ENCODE data around the gene PLXNA4.

PLXNA4 gene

DNA sequence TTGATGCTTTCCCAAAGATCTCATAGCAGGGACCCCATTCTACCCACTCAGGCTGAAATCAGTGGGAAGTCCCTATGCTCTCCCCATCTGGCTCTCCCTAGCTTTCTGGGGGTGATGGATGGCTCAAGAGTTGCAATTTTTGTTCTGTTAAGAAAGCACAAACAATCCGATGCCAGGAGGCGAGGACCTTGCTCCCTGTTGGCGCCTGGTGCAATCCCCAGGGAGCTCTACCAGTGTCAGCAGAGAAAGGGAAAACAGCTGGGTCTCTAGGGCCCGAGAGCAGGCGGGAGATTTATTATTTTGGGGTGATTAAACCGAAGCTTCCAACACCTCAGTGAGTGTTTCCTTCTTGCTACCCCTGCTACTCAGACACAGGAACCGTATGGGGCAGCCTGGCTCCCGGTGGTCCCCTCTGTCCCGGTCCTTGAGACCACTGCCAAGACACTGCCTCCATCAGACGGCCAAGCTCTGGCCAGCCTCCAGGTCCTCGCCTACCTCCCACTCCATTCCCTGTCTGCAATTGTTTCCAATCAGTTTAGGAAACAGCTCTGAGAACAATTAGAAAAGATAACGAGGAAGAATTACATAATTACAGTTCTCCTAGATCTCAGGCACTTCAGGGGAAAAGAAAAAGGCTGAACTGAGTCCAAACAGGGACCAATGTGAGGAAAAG, 147.9 kb downstream of the PLXNA4 start:
- H2AFZ ChIP-seq (ENCODE audit: insufficient read depth, low read length, poor library complexity): no peak overlapping the region
- peaks cover 0 to 3% of the 10 kb centered on the region in 2 experiments for H3K4me1 ChIP-seq (ENCODE audit: control insufficient read depth in 1 of 2, insufficient read depth in 2 of 2, low read length in 2 of 2)
- H3K4me2 ChIP-seq (ENCODE audit: low read length): no peak overlapping the region
- no peak overlapping the region for H2BK12ac ChIP-seq (ENCODE audit: low read length)
- no peak for DNase-seq
- no peak overlapping the region for H3K27ac ChIP-seq (ENCODE audit: low read depth, low read length)
- H3K18ac ChIP-seq (ENCODE audit: low read length): no peak overlapping the region
- H3K4me3 ChIP-seq (ENCODE audit: low read depth, low read length): no peak overlapping the region
- no peak overlapping the region for H3K14ac ChIP-seq (ENCODE audit: low read length)
- H4K8ac ChIP-seq (ENCODE audit: low read depth, low read length): no peak overlapping the region
- no peaks in the 10 kb centered on the region for H3K79me2 ChIP-seq (ENCODE audit: control insufficient read depth, insufficient read depth, low read length, poor library complexity)
- H3K9me3 ChIP-seq (ENCODE audit: insufficient read depth, low read depth, low read length): no peaks in the 10 kb centered on the region
- no CpG with 5 or more reads among the region's 12 CpGs for WGBS (ENCODE audit: extremely low coverage, insufficient coverage, insufficient read length)
- no peak overlapping the region for H4K91ac ChIP-seq (ENCODE audit: low read depth, low read length)
- no peaks in the 10 kb centered on the region for H3K27me3 ChIP-seq (ENCODE audit: insufficient read depth, low read length)
- no peak overlapping the region for H2BK5ac ChIP-seq (ENCODE audit: low read depth, low read length, poor library complexity)
- H3K36me3 ChIP-seq (ENCODE audit: control insufficient read depth in 1 of 2, insufficient read depth in 2 of 2, low read length in 2 of 2): no peaks in the 10 kb centered on the region
- H3K23ac ChIP-seq (ENCODE audit: low read length): no peak overlapping the region
- H2AK5ac ChIP-seq (ENCODE audit: low read length): no peak overlapping the region
- H3K79me1 ChIP-seq (ENCODE audit: low read length): no peaks in the 10 kb centered on the region
- H3K4ac ChIP-seq (ENCODE audit: low read depth, low read length): no peak overlapping the region
- no peak overlapping the region for H3K9ac ChIP-seq (ENCODE audit: low read length)
- H2BK120ac ChIP-seq (ENCODE audit: insufficient read depth, low read length, poor library complexity): no peak overlapping the region
- H4K12ac ChIP-seq (ENCODE audit: low read depth, low read length): no peak overlapping the region

DNA sequence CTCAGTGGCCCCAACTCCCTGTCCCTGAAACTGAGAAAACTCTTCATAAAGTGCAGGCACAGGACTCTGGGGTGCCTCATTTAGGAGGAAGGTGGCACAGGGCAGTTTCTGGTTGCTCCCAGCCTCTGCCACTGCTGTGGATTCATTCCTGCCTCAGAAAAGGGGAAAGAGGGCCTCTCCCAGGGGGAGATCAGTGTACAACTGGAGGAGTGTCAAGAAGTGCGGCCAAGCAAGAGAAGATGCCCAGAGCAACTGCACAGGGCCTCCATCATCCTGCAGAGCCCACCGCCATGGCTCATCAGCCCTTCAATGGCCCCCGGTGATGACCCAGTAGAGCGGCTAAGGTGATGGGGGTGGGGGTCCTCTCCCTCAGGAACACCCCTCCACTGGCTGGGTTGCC, 150.3 kb downstream of the PLXNA4 start:
- no peak for DNase-seq
- Histone ChIP-seq H2BK120ac (ENCODE audit: insufficient read depth, low read length, poor library complexity) (no peak overlapping the region), H2AK5ac (ENCODE audit: low read length) (no peak overlapping the region), H3K18ac (ENCODE audit: low read length) (no peak overlapping the region), H2BK5ac (ENCODE audit: low read depth, low read length, poor library complexity) (no peak overlapping the region), H3K79me1 (ENCODE audit: low read length) (no peaks in the 10 kb centered on the region), H4K12ac (ENCODE audit: low read depth, low read length) (no peak overlapping the region), H3K27ac (ENCODE audit: low read depth, low read length) (no peak overlapping the region), H3K4me1 (ENCODE audit: control insufficient read depth in 1 of 2, insufficient read depth in 2 of 2, low read length in 2 of 2) (peaks cover 0 to 3% of the 10 kb centered on the region in 2 experiments), H2AFZ (ENCODE audit: insufficient read depth, low read length, poor library complexity) (no peak overlapping the region), H3K9ac (ENCODE audit: low read length) (no peak overlapping the region), H3K4ac (ENCODE audit: low read depth, low read length) (no peak overlapping the region), H3K14ac (ENCODE audit: low read length) (no peak overlapping the region), H3K4me3 (ENCODE audit: low read depth, low read length) (no peak overlapping the region), H3K4me2 (ENCODE audit: low read length) (no peak overlapping the region), H3K36me3 (ENCODE audit: control insufficient read depth in 1 of 2, insufficient read depth in 2 of 2, low read length in 2 of 2) (no peaks in the 10 kb centered on the region), H3K9me3 (ENCODE audit: insufficient read depth, low read depth, low read length) (no peaks in the 10 kb centered on the region), H4K8ac (ENCODE audit: low read depth, low read length) (no peak overlapping the region), H3K79me2 (ENCODE audit: control insufficient read depth, insufficient read depth, low read length, poor library complexity) (no peaks in the 10 kb centered on the region), H3K23ac (ENCODE audit: low read length) (no peak overlapping the region), H3K27me3 (ENCODE audit: insufficient read depth, low read length) (no peaks in the 10 kb centered on the region), H2BK12ac (ENCODE audit: low read length) (no peak overlapping the region), H4K91ac (ENCODE audit: low read depth, low read length) (no peak overlapping the region)
- WGBS (ENCODE audit: extremely low coverage, insufficient coverage, insufficient read length): no CpG with 5 or more reads among the region's 4 CpGs

DNA sequence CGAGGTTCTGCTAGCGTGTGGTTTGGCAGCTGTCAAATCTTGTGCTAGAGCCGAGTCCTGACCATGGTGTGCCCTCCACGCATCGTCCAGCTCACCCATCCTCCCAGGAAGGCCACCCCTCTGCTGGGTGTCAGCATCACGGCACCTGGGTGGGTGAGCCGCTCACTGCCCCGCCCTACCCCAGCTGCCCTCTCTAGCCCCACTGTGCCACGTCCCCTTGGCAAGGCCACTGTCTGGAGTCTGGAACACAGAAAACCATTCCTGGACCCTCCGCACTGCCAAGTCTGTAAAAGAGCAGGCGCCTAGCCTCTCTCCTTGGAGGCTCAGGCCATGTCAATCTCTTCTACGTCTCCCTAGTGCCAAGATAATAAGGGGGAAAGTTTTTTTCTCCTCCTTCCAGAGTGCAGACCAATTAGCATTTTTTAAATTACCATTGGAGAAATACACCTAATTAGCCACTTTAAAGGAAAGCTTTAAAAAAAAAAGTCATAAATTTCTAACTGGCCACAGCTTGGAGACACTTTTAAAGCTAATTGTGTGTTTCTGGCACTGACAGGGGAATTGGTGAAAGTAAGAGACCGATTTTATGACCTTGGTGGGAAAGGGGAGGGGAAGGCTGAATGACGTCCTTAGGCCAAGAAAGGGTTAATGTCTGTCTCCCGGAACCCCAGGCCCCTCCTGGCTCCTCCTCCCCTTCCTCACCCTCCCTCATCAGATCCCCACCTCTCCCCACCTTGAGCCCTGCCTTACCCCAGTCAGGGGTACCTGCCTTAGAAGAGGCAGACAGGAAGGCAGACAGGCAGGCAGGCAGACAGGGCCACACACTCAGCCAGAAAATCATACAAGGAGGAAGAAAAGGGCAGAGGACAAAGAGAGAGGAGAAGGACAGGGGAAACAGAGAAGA, 151.2 kb downstream of the PLXNA4 start:
- no peak overlapping the region for H2BK5ac ChIP-seq (ENCODE audit: low read depth, low read length, poor library complexity)
- H3K36me3 ChIP-seq (ENCODE audit: control insufficient read depth in 1 of 2, insufficient read depth in 2 of 2, low read length in 2 of 2): no peaks in the 10 kb centered on the region
- no peaks in the 10 kb centered on the region for H3K79me1 ChIP-seq (ENCODE audit: low read length)
- no peak overlapping the region for H2BK12ac ChIP-seq (ENCODE audit: low read length)
- no peak overlapping the region for H2AK5ac ChIP-seq (ENCODE audit: low read length)
- WGBS (ENCODE audit: extremely low coverage, insufficient coverage, insufficient read length): no CpG with 5 or more reads among the region's 15 CpGs
- no peaks in the 10 kb centered on the region for H3K27me3 ChIP-seq (ENCODE audit: insufficient read depth, low read length)
- H3K23ac ChIP-seq (ENCODE audit: low read length): no peak overlapping the region
- no peak overlapping the region for H4K12ac ChIP-seq (ENCODE audit: low read depth, low read length)
- H3K4me3 ChIP-seq (ENCODE audit: low read depth, low read length): no peak overlapping the region
- no peak overlapping the region for H3K4me2 ChIP-seq (ENCODE audit: low read length)
- H3K9me3 ChIP-seq (ENCODE audit: insufficient read depth, low read depth, low read length): no peaks in the 10 kb centered on the region
- H3K9ac ChIP-seq (ENCODE audit: low read length): no peak overlapping the region
- no peak overlapping the region for H3K18ac ChIP-seq (ENCODE audit: low read length)
- H3K14ac ChIP-seq (ENCODE audit: low read length): no peak overlapping the region
- no peak overlapping the region for H3K4ac ChIP-seq (ENCODE audit: low read depth, low read length)
- no peak overlapping the region for H2AFZ ChIP-seq (ENCODE audit: insufficient read depth, low read length, poor library complexity)
- no peak for DNase-seq
- H4K8ac ChIP-seq (ENCODE audit: low read depth, low read length): no peak overlapping the region
- H3K4me1 ChIP-seq (ENCODE audit: control insufficient read depth in 1 of 2, insufficient read depth in 2 of 2, low read length in 2 of 2): peaks cover 0 to 3% of the 10 kb centered on the region in 2 experiments
- no peaks in the 10 kb centered on the region for H3K79me2 ChIP-seq (ENCODE audit: control insufficient read depth, insufficient read depth, low read length, poor library complexity)
- no peak overlapping the region for H4K91ac ChIP-seq (ENCODE audit: low read depth, low read length)
- no peak overlapping the region for H2BK120ac ChIP-seq (ENCODE audit: insufficient read depth, low read length, poor library complexity)
- H3K27ac ChIP-seq (ENCODE audit: low read depth, low read length): no peak overlapping the region

DNA sequence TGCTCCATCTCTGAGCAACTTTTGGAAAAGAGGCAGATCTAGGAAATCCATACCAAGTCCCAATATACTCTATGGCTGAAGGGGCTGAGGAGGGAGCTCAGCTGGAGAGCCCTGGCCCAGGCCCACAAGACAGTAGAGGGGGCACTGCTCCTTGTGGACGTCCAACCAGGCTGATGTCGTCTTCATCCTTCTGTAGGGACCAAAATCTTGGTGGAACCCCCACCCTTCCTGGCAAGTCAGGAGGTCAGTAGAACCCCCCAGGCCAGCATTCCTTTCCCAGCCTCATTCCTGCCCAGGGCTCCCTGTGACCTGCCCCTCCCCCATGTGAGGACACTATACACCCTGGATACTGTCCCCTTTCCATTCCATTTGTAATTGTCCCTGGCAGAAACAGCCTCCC, 152.0 kb downstream of the PLXNA4 start:
- WGBS (ENCODE audit: extremely low coverage, insufficient coverage, insufficient read length): no CpG with 5 or more reads among the region's 2 CpGs
- H3K79me2 ChIP-seq (ENCODE audit: control insufficient read depth, insufficient read depth, low read length, poor library complexity): no peaks in the 10 kb centered on the region
- H3K36me3 ChIP-seq (ENCODE audit: control insufficient read depth in 1 of 2, insufficient read depth in 2 of 2, low read length in 2 of 2): no peaks in the 10 kb centered on the region
- no peak overlapping the region for H2BK12ac ChIP-seq (ENCODE audit: low read length)
- no peak overlapping the region for H3K4me3 ChIP-seq (ENCODE audit: low read depth, low read length)
- no peak overlapping the region for H2AFZ ChIP-seq (ENCODE audit: insufficient read depth, low read length, poor library complexity)
- no peak overlapping the region for H4K12ac ChIP-seq (ENCODE audit: low read depth, low read length)
- H3K4me2 ChIP-seq (ENCODE audit: low read length): no peak overlapping the region
- no peak overlapping the region for H3K14ac ChIP-seq (ENCODE audit: low read length)
- H2AK5ac ChIP-seq (ENCODE audit: low read length): no peak overlapping the region
- no peaks in the 10 kb centered on the region for H3K27me3 ChIP-seq (ENCODE audit: insufficient read depth, low read length)
- H3K4ac ChIP-seq (ENCODE audit: low read depth, low read length): no peak overlapping the region
- no peak overlapping the region for H3K27ac ChIP-seq (ENCODE audit: low read depth, low read length)
- H3K79me1 ChIP-seq (ENCODE audit: low read length): no peaks in the 10 kb centered on the region
- no peak for DNase-seq
- H4K8ac ChIP-seq (ENCODE audit: low read depth, low read length): no peak overlapping the region
- no peak overlapping the region for H3K9ac ChIP-seq (ENCODE audit: low read length)
- H4K91ac ChIP-seq (ENCODE audit: low read depth, low read length): no peak overlapping the region
- peaks cover 0 to 3% of the 10 kb centered on the region in 2 experiments for H3K4me1 ChIP-seq (ENCODE audit: control insufficient read depth in 1 of 2, insufficient read depth in 2 of 2, low read length in 2 of 2)
- H2BK5ac ChIP-seq (ENCODE audit: low read depth, low read length, poor library complexity): no peak overlapping the region
- no peak overlapping the region for H2BK120ac ChIP-seq (ENCODE audit: insufficient read depth, low read length, poor library complexity)
- H3K9me3 ChIP-seq (ENCODE audit: insufficient read depth, low read depth, low read length): no peaks in the 10 kb centered on the region
- no peak overlapping the region for H3K18ac ChIP-seq (ENCODE audit: low read length)
- no peak overlapping the region for H3K23ac ChIP-seq (ENCODE audit: low read length)

Data from trophoblast cell (in vitro differentiated cells and primary cell).